HepG2 (cell line): ENCODE measurements around the gene EBLN2. TPM values are rescaled to one million over a fixed set of nuclear protein-coding genes. Genes with fewer than 3 reads are reported as not detected.

Experiments used
- ATAC-seq: fragments of 200-7000 bp; cut with Tn5 transposase; 3 replicates; pipeline ENCODE4 v1.9.1; 2020; ENCODE audit warnings: mild to moderate bottlenecking, moderate library complexity
- BruUV-seq: library from RNA; stranded (reverse); fragments of 400-500 nt; replicated peaks from 2 replicates; lab custom pipeline; 2021; lab: Mats Ljungman, UMichigan
- CTCF ChIA-PET: fragments of 300-600 bp; formaldehyde crosslinking; extraction: SDS; loops from one replicate; lab custom pipeline; 2021; ENCODE audit warnings: low total read pairs, inconsistent platforms, low intra/inter-chr PET ratio; lab: Yijun Ruan, JAX
- POLR2A ChIA-PET: fragments of 350-600 bp; sonication (Branson Sonifier 250); formaldehyde crosslinking; loops from one replicate; lab custom pipeline; 2020; ENCODE audit warnings: antibody characterized with exemption, inconsistent platforms; lab: Yijun Ruan, JAX
- DNase-seq: peaks from one replicate; pipeline ENCODE4 v3.0.0-alpha.2; 2015; ENCODE audit warnings: low spot score
- FAIRE-seq: peaks from 3 replicates; lab custom pipeline; 2011; peaks lifted over from hg19 to GRCh38; lab: Jason Lieb, UNC
- H2AFZ ChIP-seq: one replicate; pipeline ENCODE4 v1.6.1; 2011; ENCODE audit warnings: low read length, inconsistent platforms
- H3K27ac ChIP-seq: fragments of 300-600 bp; 3 replicates; pipeline ENCODE4 v1.8.0; 2011; ENCODE audit warnings: mixed run types, mild to moderate bottlenecking, mixed read lengths, low read length, inconsistent platforms; ENCODE audit not compliant: insufficient read depth; ENCODE audit errors: extremely low read length
- H3K27me3 ChIP-seq, 2 experiments: fragments of 200-600 bp in 1 of 2; 2 replicates in 1 of 2; 3 replicates in 1 of 2; pipeline versions ENCODE4 v1.6.0 to v1.8.0; 2011; ENCODE audit warnings: low read length in 2 of 2, mild to moderate bottlenecking in 2 of 2, moderate library complexity in 2 of 2, inconsistent platforms in 1 of 2; ENCODE audit not compliant: insufficient read depth in 2 of 2, control insufficient read depth in 1 of 2
- H3K36me3 ChIP-seq, 2 experiments: fragments of 200-600 bp in 1 of 2; replicated peaks in 1 of 2; 2 replicates in 1 of 2; 3 replicates in 1 of 2; pipeline versions ENCODE4 v1.5.1 to v1.8.0; 2011; ENCODE audit warnings: low read length in 2 of 2, inconsistent platforms in 1 of 2; ENCODE audit not compliant: insufficient read depth in 2 of 2, control insufficient read depth in 1 of 2
- H3K4me1 ChIP-seq: 2 replicates; pipeline ENCODE4 v1.5.1; 2012; ENCODE audit warnings: low read length, inconsistent platforms; ENCODE audit not compliant: insufficient read depth
- H3K4me2 ChIP-seq: 2 replicates; pipeline ENCODE4 v1.6.0; 2011; ENCODE audit warnings: low read depth, low read length, inconsistent platforms
- H3K4me3 ChIP-seq, 3 experiments: fragments of 200-600 bp in 1 of 3; sonication (generic), shearing (Covaris generic) in 1 of 3; replicated peaks in 1 of 3; 2 replicates each; pipeline ENCODE4 v1.5.1; 2011 to 2016; ENCODE audit warnings: low read length in 3 of 3, inconsistent platforms in 2 of 3, low read depth in 2 of 3, mild to moderate bottlenecking in 2 of 3, control low read depth in 1 of 3, mixed read lengths in 1 of 3; ENCODE audit not compliant: insufficient read depth in 1 of 3
- H3K79me2 ChIP-seq: one replicate; pipeline ENCODE4 v1.6.1; 2011; ENCODE audit warnings: low read length, inconsistent platforms; ENCODE audit not compliant: insufficient read depth
- H3K9ac ChIP-seq: 2 replicates; pipeline ENCODE4 v1.6.0; 2011; ENCODE audit warnings: mild to moderate bottlenecking, low read depth, low read length, inconsistent platforms; ENCODE audit not compliant: insufficient read depth
- H3K9me3 ChIP-seq: 2 replicates; pipeline ENCODE4 v1.5.1; 2012; ENCODE audit warnings: mild to moderate bottlenecking, low read length
- H4K20me1 ChIP-seq: 2 replicates; pipeline ENCODE4 v1.6.0; 2011; ENCODE audit warnings: inconsistent platforms, mild to moderate bottlenecking, low read length, moderate library complexity; ENCODE audit not compliant: insufficient read depth
- CEBPB ChIP-seq: IDR thresholded peaks from 2 replicates; pipeline ENCODE4 v1.6.1; 2011; ENCODE audit warnings: low read depth, low read length, improper control_type of control experiment, borderline replicate concordance
- FOSL2 ChIP-seq: sonication (generic); formaldehyde crosslinking; IDR thresholded peaks from 2 replicates; pipeline ENCODE4 v1.4.0; 2020; ENCODE audit warnings: missing genetic modification reagents
- MBD4 ChIP-seq: IDR thresholded peaks from 2 replicates; pipeline ENCODE4 v1.6.1; 2012; ENCODE audit warnings: low read length, inconsistent platforms, borderline replicate concordance
- MZF1 ChIP-seq: sonication (generic); formaldehyde crosslinking; IDR thresholded peaks from 2 replicates; pipeline ENCODE4 v1.8.1; 2023; ENCODE audit warnings: mild to moderate bottlenecking, missing genetic modification reagents, borderline replicate concordance
- PITX1 ChIP-seq: sonication (generic); formaldehyde crosslinking; IDR thresholded peaks from 2 replicates; pipeline ENCODE4 v1.5.1; 2020; ENCODE audit warnings: mild to moderate bottlenecking, missing genetic modification reagents
- RBM22 ChIP-seq: fragments of 200-400 bp; formaldehyde crosslinking; optimal IDR thresholded peaks from 2 replicates; pipeline ENCODE3; 2017; ENCODE audit warnings: mild to moderate bottlenecking, low read length, moderate library complexity
- SAP130 ChIP-seq: IDR thresholded peaks from 2 replicates; pipeline ENCODE4 v1.6.1; 2016; ENCODE audit warnings: low read depth
- SPEN ChIP-seq: sonication (generic); formaldehyde crosslinking; IDR thresholded peaks from 2 replicates; pipeline ENCODE4 v1.5.1; 2020; ENCODE audit warnings: low read depth, mild to moderate bottlenecking, missing genetic modification reagents
- ZMAT3 ChIP-seq: sonication (generic); formaldehyde crosslinking; conservative IDR thresholded peaks from 2 replicates; pipeline ENCODE4 v1.7.0; 2021; ENCODE audit warnings: missing genetic modification reagents
- ZNF235 ChIP-seq: sonication (generic); formaldehyde crosslinking; IDR thresholded peaks from 2 replicates; pipeline ENCODE4 v1.8.1; 2023; ENCODE audit warnings: mild to moderate bottlenecking, missing genetic modification reagents, borderline replicate concordance
- ZNF354B ChIP-seq: sonication (generic); formaldehyde crosslinking; IDR thresholded peaks from 2 replicates; pipeline ENCODE4 v1.8.0; 2022; ENCODE audit warnings: mild to moderate bottlenecking, missing genetic modification reagents
- ZNF589 ChIP-seq: sonication (generic); formaldehyde crosslinking; conservative IDR thresholded peaks from 2 replicates; pipeline ENCODE4 v1.8.0; 2022; ENCODE audit warnings: mild to moderate bottlenecking, moderate library complexity, missing genetic modification reagents
- ZNF747 ChIP-seq: sonication (generic); formaldehyde crosslinking; IDR thresholded peaks from 2 replicates; pipeline ENCODE4 v1.8.1; 2023; ENCODE audit warnings: missing genetic modification reagents, mild to moderate bottlenecking, borderline replicate concordance
- ZNF879 ChIP-seq: sonication (generic); formaldehyde crosslinking; IDR thresholded peaks from 2 replicates; pipeline ENCODE4 v1.8.1; 2023; ENCODE audit warnings: missing genetic modification reagents
- WGBS: methylation state at CpG from one replicate; pipeline ENCODE4 v1.1.6; 2017; ENCODE audit warnings: low lambda C conversion rate; 5-methylcytosine and 5-hydroxymethylcytosine counted together
- in situ Hi-C: cut with HindIII; loops from 2 replicates; pipeline ENCODE4 v1.10.0; 2017; ENCODE audit warnings: low pct_unique_long_range_greater_than_20kb; ENCODE audit not compliant: extremely low pct_ligation_motif_present
- intact Hi-C: fragments of 100-400 bp; cut with micrococcal nuclease; formaldehyde crosslinking; loops from one replicate; pipeline ENCODE4 v1.10.0; 2022; ENCODE audit not compliant: unreplicated experiment
- polyA plus RNA-seq, 8 experiments: library from polyadenylated mRNA; depleted of rRNA in 3 of 8; stranded (reverse) in 7 of 8; unstranded in 1 of 8; fragments of >200 nt; fragmentation: Illumina TruSeq in 4 of 8; extraction: Trizol in 4 of 8; gene quantifications; 2 replicates each; pipeline versions ENCODE4 v1.2.1 to v1.2.3, GENCODE V29; 2011 to 2016; ENCODE audit warnings: low read depth in 4 of 8, missing spikeins in 1 of 8, mixed read lengths in 1 of 8; ENCODE audit not compliant: insufficient read depth in 1 of 8
- total RNA-seq, 5 experiments: library from RNA; depleted of rRNA; stranded (reverse); fragments of >200 nt; fragmentation: Illumina TruSeq; extraction: Trizol; gene quantifications; 2 replicates each; pipeline ENCODE4 v1.2.3, GENCODE V29; 2016; ENCODE audit warnings: low read depth in 1 of 5
- TF ChIP-seq, protein P1 (sequence below): sonication (generic); formaldehyde crosslinking; IDR thresholded peaks from 2 replicates; pipeline ENCODE4 v1.4.0; 2020; ENCODE audit warnings: mild to moderate bottlenecking, missing genetic modification reagents

Gene EBLN2
- total and polyA plus RNA-seq, 2 of the 13 experiments (the other 11 are each of a cell fraction or from before 2014, with no cell fraction given) = 3.3 to 8.3 TPM

DNA sequence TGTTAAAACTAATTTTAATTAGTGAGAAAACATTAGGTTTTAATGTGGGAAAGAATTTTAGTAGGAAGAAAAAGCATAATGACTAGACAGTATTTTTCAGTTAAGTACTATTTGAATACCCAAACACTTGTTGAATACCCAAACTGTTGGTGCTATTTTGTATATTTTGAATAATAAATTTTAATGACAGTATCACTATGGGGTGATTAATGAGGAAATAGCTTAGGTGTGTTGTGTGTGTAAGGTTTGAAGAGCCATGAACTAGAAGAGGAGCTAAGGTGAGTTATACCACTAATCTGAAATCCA is 4.7 kb upstream of the EBLN2 start:
- POLR2A ChIA-PET = interaction anchor here (0.9 to 1.5 kb wide), 2 partner anchors 52 to 60 kb away, joined by 3 to 5 read pairs; partner anchors contain the start of gene PPP4R2
- CTCF ChIA-PET = interaction anchor here (0.6 to 2.4 kb wide), 3 partner anchors 98 to 206 kb away, joined by 3 to 23 read pairs (median 12); no protein-coding TSS in a partner anchor

DNA sequence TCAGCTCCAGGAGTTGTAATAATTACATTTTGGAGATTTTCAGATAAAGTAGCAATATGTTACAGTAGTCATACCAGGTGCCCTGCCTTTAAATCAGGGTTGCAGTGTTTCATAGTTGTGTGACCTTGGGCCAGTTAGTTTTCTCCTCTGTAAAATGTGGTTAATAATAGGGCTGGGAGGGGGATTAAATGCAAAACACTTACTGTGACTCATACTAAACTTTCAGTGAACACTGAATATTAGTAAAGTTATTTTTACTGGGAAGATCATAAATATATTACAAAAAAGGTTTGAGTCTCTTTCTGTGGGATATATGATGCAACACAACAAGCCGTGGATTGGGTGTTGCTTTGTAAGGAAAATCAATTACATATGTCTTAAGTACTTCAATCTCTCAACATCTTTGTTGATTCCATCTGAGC is 1.1 kb upstream of the EBLN2 start:
- intact Hi-C loops = no loop called here
- ATAC-seq (no peak), DNase-seq (no peak), FAIRE-seq (no peak)
- BruUV-seq = no TSS peak
- H3K4me3 ChIP-seq = no peak overlapping the region
- no peak overlapping the region for H3K27ac ChIP-seq
- in situ Hi-C loops = loop anchor here (25.0 kb wide), 1 partner anchor 648 kb away; no protein-coding TSS in a partner anchor
- H3K4me1 ChIP-seq = peaks cover 9% of the 10 kb centered on the region; the same call in 1 of the 2 replicates
- TF ChIP-seq CEBPB (peak; percentile 51; the same call in 1 of the 2 replicates), RBM22 (peak; percentile 56), ZMAT3 (CRISPR knock-in tag) (no peak)
- no peaks in the 10 kb centered on the region for H3K27me3 ChIP-seq
- H3K4me2 ChIP-seq = no peak overlapping the region
- no peaks in the 10 kb centered on the region for H3K9me3 ChIP-seq
- H3K36me3 ChIP-seq = peaks cover 9 to 59% of the 10 kb centered on the region in 2 experiments
- no peak overlapping the region for H2AFZ ChIP-seq
- H3K9ac ChIP-seq = no peak overlapping the region
- 91% methylated on average over 1 of the region's 1 CpG for WGBS
- H4K20me1 ChIP-seq = peaks cover 15% of the 10 kb centered on the region
- peaks cover 56% of the 10 kb centered on the region for H3K79me2 ChIP-seq
- CTCF ChIA-PET = no interaction called here
- POLR2A ChIA-PET = no interaction called here

More for the DNA sequence above, 4.7 kb upstream of the EBLN2 start:
- no peak overlapping the region for H3K4me2 ChIP-seq
- no peak for DNase-seq
- BruUV-seq = no TSS peak
- H2AFZ ChIP-seq = no peak overlapping the region
- peaks cover 73% of the 10 kb centered on the region for H3K79me2 ChIP-seq
- no peak overlapping the region for H3K27ac ChIP-seq
- H4K20me1 ChIP-seq = peaks cover 25% of the 10 kb centered on the region
- FAIRE-seq = no peak
- no peak for ATAC-seq
- intact Hi-C loops = loop anchor here (1.0 to 5.0 kb wide), 4 partner anchors 60 to 205 kb away; partner anchors contain the start of genes GXYLT2 and PPP4R2
- peaks cover 9% of the 10 kb centered on the region for H3K4me1 ChIP-seq
- no peak overlapping the region for H3K4me3 ChIP-seq
- no peak overlapping the region for H3K9ac ChIP-seq
- no peaks in the 10 kb centered on the region for H3K27me3 ChIP-seq
- no peak for TF ChIP-seq ZNF354B (CRISPR knock-in tag)
- TF ChIP-seq MZF1 = no peak
- no peak for TF ChIP-seq ZNF235 (CRISPR knock-in tag)
- no peak for TF ChIP-seq ZNF747 (CRISPR knock-in tag)
- TF ChIP-seq ZNF589 = no peak
- TF ChIP-seq, protein P1, sequence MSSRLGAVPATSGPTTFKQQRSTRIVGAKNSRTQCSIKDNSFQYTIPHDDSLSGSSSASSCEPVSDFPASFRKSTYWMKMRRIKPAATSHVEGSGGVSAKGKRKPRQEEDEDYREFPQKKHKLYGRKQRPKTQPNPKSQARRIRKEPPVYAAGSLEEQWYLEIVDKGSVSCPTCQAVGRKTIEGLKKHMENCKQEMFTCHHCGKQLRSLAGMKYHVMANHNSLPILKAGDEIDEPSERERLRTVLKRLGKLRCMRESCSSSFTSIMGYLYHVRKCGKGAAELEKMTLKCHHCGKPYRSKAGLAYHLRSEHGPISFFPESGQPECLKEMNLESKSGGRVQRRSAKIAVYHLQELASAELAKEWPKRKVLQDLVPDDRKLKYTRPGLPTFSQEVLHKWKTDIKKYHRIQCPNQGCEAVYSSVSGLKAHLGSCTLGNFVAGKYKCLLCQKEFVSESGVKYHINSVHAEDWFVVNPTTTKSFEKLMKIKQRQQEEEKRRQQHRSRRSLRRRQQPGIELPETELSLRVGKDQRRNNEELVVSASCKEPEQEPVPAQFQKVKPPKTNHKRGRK (CRISPR knock-in tag) = no peak
- no peak for TF ChIP-seq MBD4
- no peak for TF ChIP-seq SPEN
- TF ChIP-seq FOSL2 = no peak
- no peak for TF ChIP-seq SAP130 (CRISPR knock-in tag)
- no peak for TF ChIP-seq ZNF879 (CRISPR knock-in tag)
- TF ChIP-seq PITX1 = no peak
- TF ChIP-seq, all 625 proteins: peak for 0
- Histone ChIP-seq H3K36me3 (peaks cover 5 to 29% of the 10 kb centered on the region in 2 experiments), H3K9me3 (no peaks in the 10 kb centered on the region)
- in situ Hi-C loops = loop anchor here (5.0 to 25.0 kb wide), 3 partner anchors 49 to 644 kb away; no protein-coding TSS in a partner anchor
